LNCAP (cell line): Measurements from ENCODE around the gene AQP4.

Experiments used
- CTCF ChIP-seq: fragments of 450-650 bp; IDR thresholded peaks from 2 replicates; pipeline ENCODE4 v1.5.1; 2017; ENCODE audit warnings: mild to moderate bottlenecking

AQP4 gene

GRCh38 chr18:26863921-26864497 is 1.5 kb downstream of the AQP4 start:
- TF ChIP-seq CTCF, result no peak

- TF ChIP-seq CTCF, result no peak
Measured at GRCh38 chr18:26863122-26863879, 2.2 kb downstream of the AQP4 start.

- no peak for TF ChIP-seq CTCF
Measured at GRCh38 chr18:26862084-26862483, 3.4 kb downstream of the AQP4 start.

GRCh38 chr18:26854292-26854881 is 11.1 kb downstream of the AQP4 start:
- TF ChIP-seq CTCF, result no peak

GRCh38 chr18:26853401-26853800 is 12.1 kb downstream of the AQP4 start:
- no peak for TF ChIP-seq CTCF

- TF ChIP-seq CTCF, result no peak
Measured at GRCh38 chr18:26843760-26844159, 21.7 kb downstream of the AQP4 start.

GRCh38 chr18:26840965-26841364 is 24.5 kb downstream of the AQP4 start:
- TF ChIP-seq CTCF, result no peak
